Esophagus muscularis mucosa (tissue), 3 donors: Measurements from ENCODE around the gene IPPK.

Source experiments
- CTCF ChIP-seq, 3 experiments: fragments of 200-600 bp in 2 of 3; fragments of 450-650 bp in 1 of 3; sonication (generic) in 2 of 3; IDR thresholded peaks; one replicate each; pipeline ENCODE4 v1.5.1; 2017 to 2019; ENCODE audit warnings: antibody characterized with exemption in 3 of 3, mild to moderate bottlenecking in 2 of 3, moderate library complexity in 1 of 3
- POLR2A ChIP-seq: fragments of 450-650 bp; IDR thresholded peaks from one replicate; pipeline ENCODE4 v1.6.1; 2017; ENCODE audit warnings: antibody characterized with exemption, moderate library complexity, mild to moderate bottlenecking, low read depth

DNA sequence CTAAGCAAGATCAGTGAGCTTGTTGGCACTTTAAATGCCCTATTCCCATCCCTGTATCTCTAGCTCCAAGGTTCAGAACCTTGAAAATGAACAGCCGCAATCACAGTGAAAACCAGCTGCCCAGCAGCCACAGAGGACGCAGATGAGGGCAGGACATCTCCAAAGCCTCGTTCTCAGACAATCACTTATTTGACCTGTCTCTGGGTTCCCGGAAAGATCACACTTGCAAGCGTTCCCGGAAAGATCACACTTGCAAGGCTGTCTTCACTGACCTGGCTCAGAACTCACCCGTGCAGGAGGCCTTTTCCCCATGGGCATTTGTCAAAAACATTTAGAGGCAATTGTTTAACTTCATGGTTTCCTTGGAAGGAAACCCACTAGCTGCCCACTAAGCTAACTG lies 25.7 kb downstream of the IPPK start:
- no peak for TF ChIP-seq CTCF (IDR thresholded peaks at IDR 0.05)
- TF ChIP-seq POLR2A: no peak
